Left renal cortex interstitium (tissue), 4 donors: Measurements from ENCODE around the gene NBEA. TPM values are rescaled to one million over a fixed set of nuclear protein-coding genes. Genes with fewer than 3 reads are reported as not detected.
"Not testable (repeated sequence)": the region's sequence is repeated elsewhere in the genome, so short reads cannot be mapped to it uniquely, and the experiment has no call there.

Experiments
- DNase-seq, 4 donors: peaks; one replicate each; pipeline ENCODE4 v3.0.0-alpha.2; 2013; ENCODE audit warnings: low read depth in 4 of 4, low spot score in 2 of 4, missing footprints in 1 of 4
- polyA plus RNA-seq, 4 donors: library from polyadenylated mRNA; unstranded; fragments of 120-200 nt; gene quantifications; one replicate each; pipeline ENCODE4 v1.2.1, GENCODE V29; 2013; ENCODE audit not compliant: insufficient read length in 4 of 4

NBEA gene
- polyA plus RNA-seq, 4 donors, result 14.3 to 18.2 (median 16.9) TPM

DNA sequence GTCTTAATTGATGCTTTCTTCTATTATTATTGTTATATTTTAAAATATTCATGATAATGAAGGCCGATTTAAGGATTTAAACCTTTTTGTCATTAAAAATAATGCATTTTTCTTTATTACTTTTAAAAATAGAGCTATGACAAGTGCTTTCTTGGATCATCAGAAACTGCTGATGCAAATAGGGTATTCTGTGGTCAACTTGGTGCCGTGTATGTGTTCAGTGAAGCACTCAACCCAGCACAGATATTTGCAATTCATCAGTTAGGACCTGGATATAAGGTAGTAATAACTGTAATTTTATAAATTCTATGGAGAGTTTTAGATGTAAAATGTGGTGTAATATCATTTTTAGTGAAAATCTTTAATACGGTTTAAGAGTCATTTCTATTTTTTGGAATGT is 116.5 kb downstream of the NBEA start:
- not testable (repeated sequence) for DNase-seq

GRCh38 chr13:35086667-35087066 is 144.6 kb downstream of the NBEA start:
- no peak for DNase-seq

- DNase-seq, result no peak
These were observed 150.2 kb downstream of the NBEA start for GRCh38 chr13:35092251-35092650.

GRCh38 chr13:35092751-35093150 is 150.7 kb downstream of the NBEA start:
- DNase-seq, result no peak

- no peak for DNase-seq
These were observed 151.3 kb downstream of the NBEA start for GRCh38 chr13:35093356-35093755.

GRCh38 chr13:35106771-35107170 is 164.7 kb downstream of the NBEA start:
- not testable (repeated sequence) for DNase-seq

DNA sequence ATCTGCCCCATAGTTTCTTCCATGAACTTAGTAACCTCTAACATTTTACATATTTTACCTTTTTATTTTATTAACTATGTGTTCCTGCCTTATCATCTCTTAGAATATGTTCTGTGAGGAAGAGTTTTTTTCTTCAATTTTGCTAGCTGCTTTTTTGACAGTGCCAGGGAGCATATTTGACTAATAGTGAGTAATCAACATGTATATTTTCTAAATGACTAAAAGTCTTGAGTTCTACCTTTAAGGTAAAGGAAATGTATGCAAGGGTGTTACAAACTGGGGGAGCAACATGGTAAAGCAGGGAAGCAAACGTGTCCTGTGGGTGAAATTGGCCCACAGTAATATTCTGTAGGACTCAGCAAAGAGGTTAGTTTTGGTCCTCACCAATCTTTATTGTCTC is 165.5 kb downstream of the NBEA start:
- DNase-seq, result no peak

GRCh38 chr13:35113612-35114011 is 171.5 kb downstream of the NBEA start:
- not testable (repeated sequence) for DNase-seq

GRCh38 chr13:35127466-35127865 is 185.4 kb downstream of the NBEA start:
- no peak for DNase-seq

DNA sequence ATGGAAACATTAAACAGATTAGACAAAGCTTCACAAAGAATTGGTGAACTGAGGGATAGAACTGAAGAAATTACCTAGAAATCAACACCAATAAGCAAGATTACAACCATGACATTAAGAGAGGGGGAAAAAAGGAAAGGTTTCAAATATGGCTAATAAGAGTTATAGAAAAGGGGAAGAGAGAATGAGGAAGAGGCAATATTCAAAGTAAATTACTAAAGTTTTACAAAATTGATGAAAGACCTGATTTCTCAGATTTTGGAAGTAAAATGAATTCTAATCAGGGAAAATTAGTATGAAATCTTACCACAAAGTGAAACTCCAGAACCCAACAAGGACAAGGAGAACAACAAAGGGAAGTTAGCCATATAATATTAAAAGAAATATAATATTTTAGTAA is 187.4 kb downstream of the NBEA start:
- no peak for DNase-seq

DNA sequence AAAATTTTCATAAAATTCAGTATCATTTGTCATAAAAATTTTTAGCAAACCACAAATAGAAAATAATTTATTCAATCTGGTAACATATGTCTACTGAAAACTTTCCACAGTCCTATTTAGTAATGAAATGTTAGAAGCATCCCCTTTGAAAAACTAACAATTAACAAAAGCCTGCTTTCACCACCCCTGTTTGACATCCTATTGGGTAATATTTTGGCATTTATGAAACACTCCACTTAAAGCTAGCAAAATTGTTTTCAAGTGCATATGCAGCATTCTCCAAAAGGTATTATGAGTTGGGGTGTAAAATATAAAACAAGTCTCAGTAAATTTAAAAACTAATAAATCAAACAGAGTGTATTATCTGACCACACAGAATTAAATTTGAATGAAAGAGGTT is 189.4 kb downstream of the NBEA start:
- DNase-seq, result no peak

DNA sequence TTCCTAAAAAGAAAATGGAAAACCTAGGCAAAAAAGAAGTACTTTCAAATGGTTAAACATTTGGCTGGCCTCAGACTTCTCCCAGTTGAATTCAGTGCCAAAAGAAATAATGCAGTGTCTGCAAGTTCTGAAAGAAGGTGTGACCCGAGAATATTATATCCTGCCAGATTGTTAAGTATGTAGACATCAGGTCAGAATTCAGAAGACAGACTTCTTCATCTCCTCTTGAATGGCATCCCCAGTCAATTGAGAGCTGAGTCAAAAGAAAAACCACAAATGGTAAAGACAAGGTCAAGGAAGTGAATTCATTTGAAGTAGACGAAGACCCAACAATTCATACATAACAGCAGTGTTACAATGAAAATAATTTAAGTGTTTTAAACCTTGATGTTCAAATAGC is 194.5 kb downstream of the NBEA start:
- no peak for DNase-seq

- no peak for DNase-seq
These were observed 197.5 kb downstream of the NBEA start for GRCh38 chr13:35139591-35139990.

DNA sequence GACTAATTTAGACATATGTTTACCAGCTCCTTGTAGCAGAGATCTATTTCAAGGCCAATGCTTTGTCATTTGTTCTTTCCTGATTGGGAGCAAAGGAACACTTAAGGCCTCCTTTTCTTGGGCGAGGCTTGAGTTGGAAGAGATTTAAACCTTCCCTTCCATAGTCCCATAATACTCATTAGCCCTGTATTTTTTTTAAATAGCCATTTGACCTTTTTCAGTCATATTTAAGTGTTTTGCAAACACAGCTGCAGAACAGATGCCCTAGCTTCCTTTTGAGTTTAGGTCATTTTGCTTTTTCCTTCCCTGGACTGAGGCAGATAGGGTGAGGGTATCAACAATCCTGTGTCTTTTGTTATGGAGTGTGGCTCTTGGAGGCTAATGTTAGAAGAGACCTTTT is 198.3 kb downstream of the NBEA start:
- no peak for DNase-seq

DNA sequence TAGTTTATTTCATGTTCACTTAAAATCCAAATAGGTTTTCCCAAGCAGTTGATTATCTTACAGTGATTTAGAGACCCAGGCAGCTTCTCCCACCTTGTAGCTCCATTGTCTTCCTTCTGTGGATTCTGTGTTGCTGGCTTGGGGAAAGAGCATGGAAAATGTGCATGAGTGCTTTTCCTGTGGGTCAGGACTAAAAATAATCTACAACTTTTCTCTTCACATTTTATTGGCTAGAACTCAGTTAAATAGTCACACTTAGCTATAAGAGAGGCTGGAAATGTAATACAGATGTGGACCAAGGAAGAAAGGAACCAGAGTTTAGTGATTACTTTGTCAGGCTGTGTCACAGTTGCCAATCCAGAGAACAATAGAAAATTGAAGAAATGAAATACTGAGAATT is 198.8 kb downstream of the NBEA start:
- no peak for DNase-seq

DNA sequence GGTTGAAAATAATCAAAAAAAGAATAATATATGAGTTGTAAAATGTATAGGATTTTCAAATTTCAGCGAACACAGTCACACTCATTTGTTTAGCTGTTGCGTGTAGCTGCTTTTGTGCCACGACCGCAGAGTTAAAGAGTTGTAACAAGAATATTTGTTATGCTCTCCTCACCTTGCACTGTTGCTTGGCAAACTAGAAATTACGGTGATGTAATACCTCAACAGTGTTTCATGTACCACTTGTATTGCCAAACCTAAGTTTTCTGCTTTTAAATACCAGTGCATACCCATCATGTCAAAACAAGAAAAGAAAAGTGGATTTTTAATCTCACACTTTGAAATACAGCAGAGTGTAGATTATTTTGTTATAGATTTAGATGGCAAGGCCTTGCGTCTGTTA is 201.1 kb downstream of the NBEA start:
- no peak for DNase-seq

GRCh38 chr13:35144166-35144890 is 202.3 kb downstream of the NBEA start:
- no peak for DNase-seq

DNA sequence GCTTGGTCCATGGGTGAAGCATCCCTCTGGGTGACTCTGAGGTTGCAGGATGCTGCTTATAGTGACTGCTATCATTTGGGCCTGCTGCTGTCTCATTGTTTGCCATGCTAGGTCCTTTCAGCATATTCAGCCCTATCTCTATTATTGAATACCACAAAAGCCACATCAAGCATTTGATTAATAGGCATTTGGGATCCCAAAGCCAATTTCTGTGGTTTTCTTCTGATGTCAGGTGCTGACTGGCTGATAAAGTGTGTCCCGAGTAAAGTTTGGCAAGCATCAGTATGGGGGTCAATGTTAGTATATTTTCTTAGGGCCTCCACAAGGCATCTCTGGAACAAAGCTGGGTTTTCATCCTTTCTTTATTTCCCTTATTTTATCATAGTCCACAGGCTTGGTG is 204.6 kb downstream of the NBEA start:
- no peak for DNase-seq

- peak; percentile 26 to 52 (median 35) for DNase-seq
These were observed 215.2 kb downstream of the NBEA start for GRCh38 chr13:35157143-35157755.

DNA sequence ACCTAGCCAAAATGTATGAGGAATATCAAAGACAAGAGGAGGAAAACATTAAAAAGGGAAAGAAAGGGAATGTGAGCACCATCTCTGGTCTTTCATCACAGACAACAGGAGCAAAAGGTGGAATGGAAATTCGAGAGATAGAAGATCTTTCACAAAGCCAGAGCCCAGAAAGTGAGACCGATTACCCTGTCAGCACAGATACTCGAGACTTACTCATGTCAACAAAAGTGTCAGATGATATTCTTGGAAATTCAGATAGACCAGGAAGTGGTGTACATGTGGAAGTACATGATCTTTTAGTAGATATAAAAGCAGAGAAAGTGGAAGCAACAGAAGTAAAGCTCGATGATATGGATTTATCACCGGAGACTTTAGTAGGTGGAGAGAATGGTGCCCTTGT is 217.0 kb downstream of the NBEA start:
- no peak for DNase-seq

GRCh38 chr13:35160896-35161295 is 218.8 kb downstream of the NBEA start:
- no peak for DNase-seq

GRCh38 chr13:35162420-35162819 is 220.3 kb downstream of the NBEA start:
- DNase-seq, result no peak

- no peak for DNase-seq
These were observed 221.6 kb downstream of the NBEA start for GRCh38 chr13:35163674-35164073.
